ENCODE data around the gene STAC2.

Gene STAC2

GRCh38 chr17:39165841-39166349 is 59.9 kb downstream of the STAC2 start, which contains the start of gene ARL5C:
ARL5C (minus strand) TSS chr17:39166161; CDS start chr17:39165760, 401 bp downstream.
- no peak for DNase-seq (ENCODE audit: low read depth in 2 of 2, low spot score in 1 of 2)

- no peak for DNase-seq (ENCODE audit: low read depth in 2 of 2, low spot score in 1 of 2)
These were observed 60.4 kb downstream of the STAC2 start for GRCh38 chr17:39165178-39165840.

GRCh38 chr17:39164675-39165143 is 61.0 kb downstream of the STAC2 start:
- DNase-seq (ENCODE audit: low read depth in 2 of 2, low spot score in 1 of 2): peak; percentile 53 to 67

DNA sequence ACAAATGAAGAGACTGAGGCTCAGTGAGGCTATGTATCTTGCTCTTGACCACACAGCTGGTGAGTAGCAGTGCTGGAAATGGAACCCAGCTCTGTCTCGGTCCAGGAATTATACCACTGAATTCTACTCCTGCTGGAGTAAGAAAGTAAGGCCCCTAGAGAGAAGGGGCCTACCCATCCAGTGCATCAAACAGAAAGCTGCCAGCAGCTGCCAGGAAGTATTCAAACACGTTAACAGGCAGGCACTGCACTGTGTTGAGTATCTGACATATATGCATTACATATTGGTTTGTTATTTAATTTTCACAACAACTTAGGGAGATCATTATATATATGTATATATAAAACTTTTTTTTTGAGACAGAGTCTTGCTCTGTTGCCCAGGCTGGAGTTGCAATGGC is 63.8 kb downstream of the STAC2 start:
- no peak for DNase-seq (ENCODE audit: low read depth in 2 of 2, low spot score in 1 of 2)
